ENCODE measurements around the gene PLCG1.

- TF ChIP-seq CTCF (IDR thresholded peaks at IDR 0.05; ENCODE audit: low read depth, low read length, poor library complexity, severe bottlenecking): no peak
- TF ChIP-seq EZH2phosphoT487 (IDR thresholded peaks at IDR 0.05; ENCODE audit: borderline replicate concordance, low read length): no peak
Measured at GRCh38 chr20:41154436-41155176, 17.3 kb downstream of the PLCG1 start.

Data from DOHH2 (cell line).